HepG2 (cell line): ENCODE measurements around the gene ARHGAP22. TPM values are rescaled to one million over a fixed set of nuclear protein-coding genes. Genes with fewer than 3 reads are reported as not detected.
A peak's percentile ranks its signal among the peaks of the same experiment; 100 is the strongest.

Experiments
- AHDC1 ChIP-seq: sonication (generic); formaldehyde crosslinking; IDR thresholded peaks from 2 replicates; pipeline ENCODE4 v1.5.1; 2020; ENCODE audit warnings: mild to moderate bottlenecking, missing genetic modification reagents, borderline replicate concordance
- ARID5B ChIP-seq: IDR thresholded peaks from 2 replicates; pipeline ENCODE4 v1.4.0; 2020; ENCODE audit warnings: mild to moderate bottlenecking, missing genetic modification reagents
- CREB1 ChIP-seq, 2 experiments: fragments of 450-650 bp in 1 of 2; IDR thresholded peaks; 2 replicates each; pipeline ENCODE4 v1.6.1; 2016 to 2017; ENCODE audit warnings: control low read depth in 1 of 2, mild to moderate bottlenecking in 1 of 2, missing compliant biosample characterization in 1 of 2, missing genetic modification characterization in 1 of 2
- CREB3 ChIP-seq: sonication (generic); formaldehyde crosslinking; IDR thresholded peaks from 2 replicates; pipeline ENCODE4 v1.5.0; 2020; ENCODE audit warnings: missing genetic modification reagents
- ELF1 ChIP-seq: sonication (generic); formaldehyde crosslinking; IDR thresholded peaks from 2 replicates; pipeline ENCODE4 v1.4.0; 2020; ENCODE audit warnings: missing genetic modification reagents
- ELK4 ChIP-seq: sonication (generic); formaldehyde crosslinking; IDR thresholded peaks from 2 replicates; pipeline ENCODE4 v1.9.0; 2021; ENCODE audit warnings: missing genetic modification reagents, borderline replicate concordance
- HDAC2 ChIP-seq: sonication (generic); formaldehyde crosslinking; IDR thresholded peaks from 2 replicates; pipeline ENCODE4 v1.4.0; 2020; ENCODE audit warnings: missing genetic modification reagents
- NCOA2 ChIP-seq: sonication (generic); formaldehyde crosslinking; IDR thresholded peaks from 2 replicates; pipeline ENCODE4 v1.8.0; 2022; ENCODE audit warnings: inconsistent platforms
- RBM22 ChIP-seq: fragments of 200-400 bp; formaldehyde crosslinking; optimal IDR thresholded peaks from 2 replicates; pipeline ENCODE3; 2017; ENCODE audit warnings: mild to moderate bottlenecking, low read length, moderate library complexity
- SP1 ChIP-seq, 2 experiments: fragments of 450-650 bp in 1 of 2; sonication (generic) in 1 of 2; formaldehyde crosslinking in 1 of 2; IDR thresholded peaks; 2 replicates each; pipeline versions ENCODE4 v1.4.0 to v1.6.1; 2016 to 2020; ENCODE audit warnings: missing genetic modification reagents in 1 of 2
- TEAD3 ChIP-seq: optimal IDR thresholded peaks from 2 replicates; pipeline ENCODE3; 2016; ENCODE audit warnings: borderline replicate concordance
- ZGPAT ChIP-seq: IDR thresholded peaks from 2 replicates; pipeline ENCODE4 v1.6.1; 2016; ENCODE audit warnings: mild to moderate bottlenecking
- ZNF136 ChIP-seq: sonication (generic); formaldehyde crosslinking; IDR thresholded peaks from 2 replicates; pipeline ENCODE4 v1.8.1; 2022; ENCODE audit warnings: low read depth, mild to moderate bottlenecking, moderate library complexity, missing genetic modification reagents
- ZNF3 ChIP-seq: IDR thresholded peaks from 2 replicates; pipeline ENCODE4 v1.7.0; 2017; ENCODE audit warnings: inconsistent platforms
- ZNF556 ChIP-seq: sonication (generic); formaldehyde crosslinking; IDR thresholded peaks from 2 replicates; pipeline ENCODE4 v1.4.0; 2020; ENCODE audit warnings: mild to moderate bottlenecking, missing genetic modification reagents, borderline replicate concordance
- ZNF746 ChIP-seq: sonication (generic); formaldehyde crosslinking; IDR thresholded peaks from 2 replicates; pipeline ENCODE4 v1.8.0; 2022; ENCODE audit warnings: mild to moderate bottlenecking, missing genetic modification reagents
- polyA plus RNA-seq, 8 experiments: library from polyadenylated mRNA; depleted of rRNA in 3 of 8; stranded (reverse) in 7 of 8; unstranded in 1 of 8; fragments of >200 nt; fragmentation: Illumina TruSeq in 4 of 8; extraction: Trizol in 4 of 8; gene quantifications; 2 replicates each; pipeline versions ENCODE4 v1.2.1 to v1.2.3, GENCODE V29; 2011 to 2016; ENCODE audit warnings: low read depth in 4 of 8, missing spikeins in 1 of 8, mixed read lengths in 1 of 8; ENCODE audit not compliant: insufficient read depth in 1 of 8
- total RNA-seq, 5 experiments: library from RNA; depleted of rRNA; stranded (reverse); fragments of >200 nt; fragmentation: Illumina TruSeq; extraction: Trizol; gene quantifications; 2 replicates each; pipeline ENCODE4 v1.2.3, GENCODE V29; 2016; ENCODE audit warnings: low read depth in 1 of 5

The ARHGAP22 gene
- total and polyA plus RNA-seq, 2 of the 13 experiments (the other 11 are each of a cell fraction or from before 2014, with no cell fraction given), result 0.08 to 0.38 TPM

- peak; percentile 45; the same call in 1 of the 2 replicates for TF ChIP-seq HDAC2 (CRISPR knock-in tag)
- TF ChIP-seq ZNF3 (CRISPR knock-in tag), result no peak
- TF ChIP-seq CREB3 (CRISPR knock-in tag), result no peak
- peak; percentile 49; the same call in 1 of the 2 replicates for TF ChIP-seq ZGPAT (CRISPR knock-in tag)
- TF ChIP-seq RBM22, result peak; percentile 86
- no peak for TF ChIP-seq SP1 (IDR thresholded peaks at IDR 0.05)
- TF ChIP-seq SP1 (CRISPR knock-in tag; IDR thresholded peaks at IDR 0.05), result no peak
- TF ChIP-seq ELF1 (CRISPR knock-in tag), result peak; percentile 45; the same call in 1 of the 2 replicates
- TF ChIP-seq ARID5B (CRISPR knock-in tag), result peak; percentile 81
- peak; percentile 58; the same call in 1 of the 2 replicates for TF ChIP-seq ZNF746 (CRISPR knock-in tag)
- 0 out of 2 replicates have a peak, but pooled peaks have one; percentile 21 for TF ChIP-seq AHDC1 (CRISPR knock-in tag)
- TF ChIP-seq ELK4, result no peak
- TF ChIP-seq ZNF556 (CRISPR knock-in tag), result no peak
- no peak for TF ChIP-seq CREB1 (IDR thresholded peaks at IDR 0.05)
- TF ChIP-seq CREB1 (CRISPR knock-in tag; IDR thresholded peaks at IDR 0.05), result peak; percentile 40; the same call in 1 of the 2 replicates
- peak; percentile 58; the same call in 1 of the 2 replicates for TF ChIP-seq NCOA2
- peak; percentile 27 for TF ChIP-seq TEAD3 (CRISPR knock-in tag)
- no peak for TF ChIP-seq ZNF136
Measured at GRCh38 chr10:48439581-48440041, 165.3 kb downstream of the ARHGAP22 start (continued).
